SK-N-SH treated with all-trans-retinoic acid at 6 μM for 48 hours (cell line): Measurements from ENCODE around the gene CYLD.

Experiments used
- ATAC-seq: fragments of 200-7000 bp; cut with Tn5 transposase; 3 replicates; pipeline ENCODE4 v1.9.1; 2020; ENCODE audit warnings: mild to moderate bottlenecking, moderate library complexity
- ARNTL ChIP-seq: fragments of 450-650 bp; formaldehyde crosslinking; IDR thresholded peaks from 2 replicates; pipeline ENCODE4 v1.5.0; 2020; ENCODE audit warnings: low read depth, mild to moderate bottlenecking, moderate library complexity, borderline replicate concordance
- BACH2 ChIP-seq: fragments of 250-450 bp; sonication (Bioruptor Pico); IDR thresholded peaks from 2 replicates; pipeline ENCODE4 v1.9.0; 2021; ENCODE audit warnings: mild to moderate bottlenecking, borderline replicate concordance
- CSDC2 ChIP-seq: fragments of 250-450 bp; sonication (Bioruptor Pico); IDR thresholded peaks from 2 replicates; pipeline ENCODE4 v1.5.0; 2020; ENCODE audit warnings: mild to moderate bottlenecking, moderate library complexity
- CSRNP3 ChIP-seq: fragments of 250-450 bp; sonication (Bioruptor Pico); IDR thresholded peaks from 2 replicates; pipeline ENCODE4 v1.5.1; 2021; ENCODE audit warnings: mild to moderate bottlenecking, moderate library complexity
- ESRRG ChIP-seq: fragments of 250-450 bp; sonication (Bioruptor Pico); IDR thresholded peaks from 2 replicates; pipeline ENCODE4 v1.6.1; 2021; ENCODE audit warnings: mild to moderate bottlenecking
- GLIS3 ChIP-seq: fragments of 250-450 bp; sonication (Bioruptor Pico); IDR thresholded peaks from 2 replicates; pipeline ENCODE4 v1.5.0; 2020; ENCODE audit warnings: mild to moderate bottlenecking, moderate library complexity
- ISL1 ChIP-seq: fragments of 250-450 bp; sonication (Bioruptor Pico); IDR thresholded peaks from 2 replicates; pipeline ENCODE4 v2.1.2; 2022; ENCODE audit warnings: mild to moderate bottlenecking, moderate library complexity
- OSR1 ChIP-seq: fragments of 250-450 bp; sonication (Bioruptor Pico); IDR thresholded peaks from 2 replicates; pipeline ENCODE4 v1.8.0; 2022; ENCODE audit warnings: moderate library complexity, mild to moderate bottlenecking, inconsistent platforms
- PPARA ChIP-seq: fragments of 250-450 bp; sonication (Bioruptor Pico); IDR thresholded peaks from 2 replicates; pipeline ENCODE4 v1.5.0; 2020; ENCODE audit warnings: mild to moderate bottlenecking, borderline replicate concordance
- RARB ChIP-seq: fragments of 250-450 bp; sonication (Bioruptor Pico); IDR thresholded peaks from 2 replicates; pipeline ENCODE4 v1.8.0; 2021; ENCODE audit warnings: mild to moderate bottlenecking, moderate library complexity
- SNAI2 ChIP-seq: fragments of 250-450 bp; sonication (Bioruptor Pico); IDR thresholded peaks from 2 replicates; pipeline ENCODE4 v1.5.0; 2020; ENCODE audit warnings: mild to moderate bottlenecking, moderate library complexity
- TCF4 ChIP-seq: fragments of 250-450 bp; sonication (Bioruptor Pico); IDR thresholded peaks from 2 replicates; pipeline ENCODE4 v1.8.0; 2021; ENCODE audit warnings: mild to moderate bottlenecking, moderate library complexity, borderline replicate concordance
- TOX ChIP-seq: fragments of 250-450 bp; sonication (Bioruptor Pico); IDR thresholded peaks from 2 replicates; pipeline ENCODE4 v1.8.0; 2021; ENCODE audit warnings: mild to moderate bottlenecking, moderate library complexity, borderline replicate concordance
- ZC3H10 ChIP-seq: fragments of 250-450 bp; sonication (Bioruptor Pico); IDR thresholded peaks from 2 replicates; pipeline ENCODE4 v1.5.1; 2021; ENCODE audit warnings: mild to moderate bottlenecking, moderate library complexity
- ZFP3 ChIP-seq: fragments of 250-450 bp; sonication (Bioruptor Pico); IDR thresholded peaks from 2 replicates; pipeline ENCODE4 v1.5.0; 2020; ENCODE audit warnings: mild to moderate bottlenecking, moderate library complexity
- ZFP30 ChIP-seq: fragments of 450-650 bp; formaldehyde crosslinking; IDR thresholded peaks from 2 replicates; pipeline ENCODE4 v1.5.0; 2022; ENCODE audit warnings: mild to moderate bottlenecking, moderate library complexity
- ZNF565 ChIP-seq: fragments of 450-650 bp; formaldehyde crosslinking; conservative IDR thresholded peaks from 2 replicates; pipeline ENCODE4 v1.5.0; 2020; ENCODE audit warnings: low read depth, mild to moderate bottlenecking, moderate library complexity
- ZNF70 ChIP-seq: fragments of 450-650 bp; formaldehyde crosslinking; IDR thresholded peaks from 2 replicates; pipeline ENCODE4 v1.5.0; 2020; ENCODE audit warnings: mild to moderate bottlenecking, moderate library complexity
- ZNF8 ChIP-seq: fragments of 450-650 bp; formaldehyde crosslinking; IDR thresholded peaks from 2 replicates; pipeline ENCODE4 v1.5.0; 2020; ENCODE audit warnings: mild to moderate bottlenecking, moderate library complexity
- TF ChIP-seq, protein P1 (sequence below): fragments of 250-450 bp; sonication (Bioruptor Pico); IDR thresholded peaks from 2 replicates; pipeline ENCODE4 v1.8.0; 2021; ENCODE audit warnings: low read depth, mild to moderate bottlenecking, moderate library complexity, borderline replicate concordance
- TF ChIP-seq, protein P2 (sequence below): fragments of 250-450 bp; sonication (Bioruptor Pico); IDR thresholded peaks from 2 replicates; pipeline ENCODE4 v1.5.0; 2020; ENCODE audit warnings: mild to moderate bottlenecking, moderate library complexity

The CYLD gene

GRCh38 chr16:50744881-50745280 is 3.0 kb downstream of the CYLD start:
- ATAC-seq: no peak
- TF ChIP-seq ISL1 (CRISPR knock-in tag) (no peak), ZFP30 (CRISPR knock-in tag) (no peak), ZNF70 (CRISPR knock-in tag) (no peak), ZC3H10 (CRISPR knock-in tag) (no peak), RARB (CRISPR knock-in tag) (no peak), ZNF565 (CRISPR knock-in tag) (no peak), SNAI2 (CRISPR knock-in tag) (no peak), TCF4 (CRISPR knock-in tag) (no peak)
- TF ChIP-seq, all 23 proteins: peak for 0

DNA sequence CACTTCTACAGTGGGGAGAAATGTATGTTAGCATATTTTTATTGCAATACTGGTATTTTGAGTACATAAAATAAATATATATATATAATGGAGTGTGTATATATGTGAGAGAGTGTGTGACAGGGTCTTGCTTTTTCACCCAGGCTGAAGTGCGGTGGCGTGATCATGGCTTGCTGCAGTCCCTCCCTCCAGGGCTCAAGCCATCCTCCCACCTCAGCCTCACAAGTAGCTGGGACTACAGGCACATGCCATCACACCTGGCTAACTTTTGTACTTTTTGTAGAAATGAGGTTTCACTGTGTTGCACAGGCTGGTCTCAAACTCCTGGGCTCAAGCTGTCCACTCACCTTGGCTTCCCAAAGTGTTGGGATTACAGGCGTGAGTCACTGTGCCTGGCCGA is 4.1 kb downstream of the CYLD start:
- TF ChIP-seq ZFP3 (CRISPR knock-in tag) (no peak), SNAI2 (CRISPR knock-in tag) (no peak), OSR1 (no peak), ARNTL (no peak), PPARA (no peak), GLIS3 (CRISPR knock-in tag) (no peak), CSDC2 (CRISPR knock-in tag) (no peak), TOX (no peak), ZNF565 (CRISPR knock-in tag) (no peak)
- TF ChIP-seq, protein P1, sequence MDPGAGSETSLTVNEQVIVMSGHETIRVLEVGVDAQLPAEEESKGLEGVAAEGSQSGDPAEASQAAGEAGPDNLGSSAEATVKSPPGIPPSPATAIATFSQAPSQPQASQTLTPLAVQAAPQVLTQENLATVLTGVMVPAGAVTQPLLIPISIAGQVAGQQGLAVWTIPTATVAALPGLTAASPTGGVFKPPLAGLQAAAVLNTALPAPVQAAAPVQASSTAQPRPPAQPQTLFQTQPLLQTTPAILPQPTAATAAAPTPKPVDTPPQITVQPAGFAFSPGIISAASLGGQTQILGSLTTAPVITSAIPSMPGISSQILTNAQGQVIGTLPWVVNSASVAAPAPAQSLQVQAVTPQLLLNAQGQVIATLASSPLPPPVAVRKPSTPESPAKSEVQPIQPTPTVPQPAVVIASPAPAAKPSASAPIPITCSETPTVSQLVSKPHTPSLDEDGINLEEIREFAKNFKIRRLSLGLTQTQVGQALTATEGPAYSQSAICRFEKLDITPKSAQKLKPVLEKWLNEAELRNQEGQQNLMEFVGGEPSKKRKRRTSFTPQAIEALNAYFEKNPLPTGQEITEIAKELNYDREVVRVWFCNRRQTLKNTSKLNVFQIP: no peak
- ATAC-seq: no peak

DNA sequence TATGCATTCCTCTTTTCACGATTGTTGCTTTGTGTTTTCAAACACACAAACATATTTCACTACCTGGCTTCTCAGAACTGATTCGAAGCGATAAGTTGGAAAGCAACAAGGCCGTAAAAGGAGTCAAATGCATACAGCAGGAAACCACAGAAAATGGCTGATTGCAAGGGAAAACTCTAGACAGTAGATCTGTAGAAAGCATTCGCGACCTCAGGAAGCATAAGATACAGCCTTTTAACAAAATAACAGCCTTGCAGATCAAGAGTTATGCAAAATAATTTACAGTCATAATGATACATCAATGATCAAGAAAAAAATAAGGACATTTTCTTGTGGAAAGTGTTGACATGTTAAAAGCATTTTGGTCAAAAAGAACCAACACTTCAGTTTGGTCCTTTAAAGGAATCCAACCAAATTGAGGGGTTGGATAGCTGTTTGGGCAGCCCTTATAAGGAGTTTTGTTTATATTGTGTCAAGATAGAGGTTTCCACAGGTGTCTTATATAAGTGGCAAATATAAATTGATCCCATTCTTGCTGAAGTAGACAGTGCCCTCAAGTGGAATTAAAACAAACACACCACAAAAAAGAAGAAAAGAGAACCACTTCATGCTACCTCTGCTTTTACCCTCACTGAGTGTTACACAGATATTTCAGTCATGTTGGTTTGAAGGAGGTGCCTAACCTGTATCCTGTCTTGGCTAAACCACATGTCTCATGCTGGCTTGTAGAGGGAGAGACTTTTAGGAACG is 5.5 kb downstream of the CYLD start:
- TF ChIP-seq ESRRG (no peak), ZNF565 (CRISPR knock-in tag) (no peak), TCF4 (CRISPR knock-in tag) (no peak), PPARA (no peak), OSR1 (no peak), ZNF70 (CRISPR knock-in tag) (no peak), TOX (no peak), CSDC2 (CRISPR knock-in tag) (no peak), ZFP30 (CRISPR knock-in tag) (no peak), GLIS3 (CRISPR knock-in tag) (no peak), RARB (CRISPR knock-in tag) (no peak), BACH2 (no peak), CSRNP3 (CRISPR knock-in tag) (no peak), ZNF8 (CRISPR knock-in tag) (no peak)
- TF ChIP-seq, protein P1: no peak
- TF ChIP-seq, protein P2, sequence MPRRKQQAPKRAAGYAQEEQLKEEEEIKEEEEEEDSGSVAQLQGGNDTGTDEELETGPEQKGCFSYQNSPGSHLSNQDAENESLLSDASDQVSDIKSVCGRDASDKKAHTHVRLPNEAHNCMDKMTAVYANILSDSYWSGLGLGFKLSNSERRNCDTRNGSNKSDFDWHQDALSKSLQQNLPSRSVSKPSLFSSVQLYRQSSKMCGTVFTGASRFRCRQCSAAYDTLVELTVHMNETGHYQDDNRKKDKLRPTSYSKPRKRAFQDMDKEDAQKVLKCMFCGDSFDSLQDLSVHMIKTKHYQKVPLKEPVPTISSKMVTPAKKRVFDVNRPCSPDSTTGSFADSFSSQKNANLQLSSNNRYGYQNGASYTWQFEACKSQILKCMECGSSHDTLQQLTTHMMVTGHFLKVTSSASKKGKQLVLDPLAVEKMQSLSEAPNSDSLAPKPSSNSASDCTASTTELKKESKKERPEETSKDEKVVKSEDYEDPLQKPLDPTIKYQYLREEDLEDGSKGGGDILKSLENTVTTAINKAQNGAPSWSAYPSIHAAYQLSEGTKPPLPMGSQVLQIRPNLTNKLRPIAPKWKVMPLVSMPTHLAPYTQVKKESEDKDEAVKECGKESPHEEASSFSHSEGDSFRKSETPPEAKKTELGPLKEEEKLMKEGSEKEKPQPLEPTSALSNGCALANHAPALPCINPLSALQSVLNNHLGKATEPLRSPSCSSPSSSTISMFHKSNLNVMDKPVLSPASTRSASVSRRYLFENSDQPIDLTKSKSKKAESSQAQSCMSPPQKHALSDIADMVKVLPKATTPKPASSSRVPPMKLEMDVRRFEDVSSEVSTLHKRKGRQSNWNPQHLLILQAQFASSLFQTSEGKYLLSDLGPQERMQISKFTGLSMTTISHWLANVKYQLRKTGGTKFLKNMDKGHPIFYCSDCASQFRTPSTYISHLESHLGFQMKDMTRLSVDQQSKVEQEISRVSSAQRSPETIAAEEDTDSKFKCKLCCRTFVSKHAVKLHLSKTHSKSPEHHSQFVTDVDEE (CRISPR knock-in tag): no peak
- ATAC-seq: peak; percentile 53; the same call in 2 of the 3 replicates

- ATAC-seq: no peak
- no peak for TF ChIP-seq TOX
- no peak for TF ChIP-seq ZNF8 (CRISPR knock-in tag)
- TF ChIP-seq ZC3H10 (CRISPR knock-in tag): no peak
- TF ChIP-seq CSDC2 (CRISPR knock-in tag): no peak
- TF ChIP-seq ZNF70 (CRISPR knock-in tag): no peak
- TF ChIP-seq BACH2: no peak
Measured at GRCh38 chr16:50751528-50751927, 9.6 kb downstream of the CYLD start.
